KMS-11 (cell line): ENCODE results near the gene IRF8.

ENCODE experiments used
- H2AFZ ChIP-seq: fragments of 200-600 bp; sonication (generic); 2 replicates; pipeline ENCODE4 v1.6.1; 2016; ENCODE audit warnings: antibody characterized with exemption, mixed run types, low read depth
- H3K27ac ChIP-seq: fragments of 200-600 bp; sonication (generic); 2 replicates; pipeline ENCODE4 v1.6.1; 2016; ENCODE audit warnings: mild to moderate bottlenecking, mixed run types
- H3K27me3 ChIP-seq: fragments of 200-600 bp; sonication (generic); 2 replicates; pipeline ENCODE4 v1.6.1; 2017; ENCODE audit warnings: mild to moderate bottlenecking, low read depth, mixed run types, moderate library complexity; ENCODE audit not compliant: insufficient read depth
- H3K36me3 ChIP-seq: fragments of 200-600 bp; sonication (generic); 2 replicates; pipeline ENCODE4 v1.6.1; 2017; ENCODE audit warnings: mild to moderate bottlenecking, mixed run types; ENCODE audit not compliant: insufficient read depth
- H3K4me1 ChIP-seq: fragments of 200-600 bp; sonication (generic); 2 replicates; pipeline ENCODE4 v1.6.1; 2016; ENCODE audit warnings: mild to moderate bottlenecking, low read depth, mixed run types; ENCODE audit not compliant: poor library complexity, severe bottlenecking
- H3K4me2 ChIP-seq: fragments of 200-600 bp; sonication (generic); 2 replicates; pipeline ENCODE4 v1.7.0; 2016; ENCODE audit warnings: mild to moderate bottlenecking, mixed run types
- H3K4me3 ChIP-seq: fragments of 200-600 bp; sonication (generic); IDR thresholded peaks from 2 replicates; pipeline ENCODE4 v1.6.1; 2017; ENCODE audit warnings: low read depth, low read length, mixed read lengths; ENCODE audit not compliant: insufficient read depth
- H3K79me2 ChIP-seq: fragments of 200-600 bp; sonication (generic); 2 replicates; pipeline ENCODE4 v1.6.1; 2016; ENCODE audit warnings: low read depth, mixed run types; ENCODE audit not compliant: insufficient read depth
- H3K9ac ChIP-seq: fragments of 200-600 bp; sonication (generic); 2 replicates; pipeline ENCODE4 v1.6.1; 2016; ENCODE audit warnings: mild to moderate bottlenecking, mixed run types
- H4K20me1 ChIP-seq: fragments of 200-600 bp; sonication (generic); 2 replicates; pipeline ENCODE4 v1.6.1; 2016; ENCODE audit warnings: mild to moderate bottlenecking, mixed run types; ENCODE audit not compliant: insufficient read depth
- CTCF ChIP-seq: fragments of 200-600 bp; sonication (generic); conservative IDR thresholded peaks from 2 replicates; pipeline ENCODE4 v1.6.1; 2017; ENCODE audit warnings: low read depth, mild to moderate bottlenecking, antibody characterized with exemption, low read length, moderate library complexity, mixed read lengths

The IRF8 gene

GRCh38 chr16:85948138-85948509, 49.2 kb downstream of the IRF8 start:
- no peak for TF ChIP-seq CTCF
- no peak overlapping the region for H2AFZ ChIP-seq
- no peaks in the 10 kb centered on the region for H3K36me3 ChIP-seq
- H3K27ac ChIP-seq, result no peak overlapping the region
- H3K4me3 ChIP-seq, result no peak overlapping the region
- H3K79me2 ChIP-seq, result no peaks in the 10 kb centered on the region
- H3K4me2 ChIP-seq, result peak overlapping the region; percentile 17; the same call in 1 of the 2 replicates
- H3K9ac ChIP-seq, result no peak overlapping the region
- H4K20me1 ChIP-seq, result no peaks in the 10 kb centered on the region
- H3K4me1 ChIP-seq, result no peaks in the 10 kb centered on the region
- H3K27me3 ChIP-seq, result peaks cover 73% of the 10 kb centered on the region

- H2AFZ ChIP-seq, result no peak overlapping the region
- no peaks in the 10 kb centered on the region for H3K4me1 ChIP-seq
- H3K27ac ChIP-seq, result no peak overlapping the region
- H3K36me3 ChIP-seq, result no peaks in the 10 kb centered on the region
- H3K4me2 ChIP-seq, result no peak overlapping the region
- no peak for TF ChIP-seq CTCF
- peaks cover 77% of the 10 kb centered on the region for H3K27me3 ChIP-seq
- no peaks in the 10 kb centered on the region for H4K20me1 ChIP-seq
- no peaks in the 10 kb centered on the region for H3K79me2 ChIP-seq
- H3K9ac ChIP-seq, result no peak overlapping the region
- H3K4me3 ChIP-seq, result no peak overlapping the region
Observed at GRCh38 chr16:85948616-85949265, 49.8 kb downstream of the IRF8 start.

GRCh38 chr16:85950136-85950918, 51.4 kb downstream of the IRF8 start:
- Histone ChIP-seq H2AFZ (no peak overlapping the region), H3K36me3 (no peaks in the 10 kb centered on the region), H3K4me1 (no peaks in the 10 kb centered on the region), H3K9ac (no peak overlapping the region), H3K79me2 (no peaks in the 10 kb centered on the region), H4K20me1 (no peaks in the 10 kb centered on the region), H3K27me3 (peaks cover 91% of the 10 kb centered on the region), H3K4me3 (no peak overlapping the region), H3K4me2 (no peak overlapping the region), H3K27ac (no peak overlapping the region)
- no peak for TF ChIP-seq CTCF

- Histone ChIP-seq H4K20me1 (no peaks in the 10 kb centered on the region), H3K4me1 (no peaks in the 10 kb centered on the region), H3K4me3 (no peak overlapping the region), H3K4me2 (no peak overlapping the region), H3K27me3 (peaks cover 85% of the 10 kb centered on the region), H3K27ac (no peak overlapping the region), H3K79me2 (no peaks in the 10 kb centered on the region), H3K9ac (no peak overlapping the region), H3K36me3 (no peaks in the 10 kb centered on the region), H2AFZ (no peak overlapping the region)
- TF ChIP-seq CTCF, result no peak
Observed at GRCh38 chr16:85952197-85952596, 53.2 kb downstream of the IRF8 start.
